Activated naive CD4-positive, alpha-beta T cell treated with anti-CD3 and anti-CD28 coated beads for 36 hours (primary cell): Measurements from ENCODE around the gene STAC2. TPM values are rescaled to one million over a fixed set of nuclear protein-coding genes. Genes with fewer than 3 reads are reported as not detected.
A peak's percentile ranks its signal among the peaks of the same experiment; 100 is the strongest.
"Not testable (repeated sequence)": the region's sequence is repeated elsewhere in the genome, so short reads cannot be mapped to it uniquely, and the experiment has no call there.

Source experiments
- CTCF ChIA-PET: fragments of 350-600 bp; sonication (Branson Sonifier 250); formaldehyde crosslinking; loops from one replicate; lab custom pipeline; 2021; ENCODE audit warnings: antibody characterized with exemption; lab: Charles Lee
- DNase-seq: peaks from one replicate; pipeline ENCODE4 v3.0.0-alpha.2; 2020
- H3K27ac Mint-ChIP-seq: one replicate; pipeline ENCODE4 v1.8.0; 2021; ENCODE audit warnings: mild to moderate bottlenecking, mixed read lengths
- H3K27me3 Mint-ChIP-seq: one replicate; pipeline ENCODE4 v1.8.0; 2021; ENCODE audit warnings: low read depth, mixed read lengths
- H3K36me3 Mint-ChIP-seq: one replicate; pipeline ENCODE4 v1.8.0; 2021; ENCODE audit warnings: low read depth, mixed read lengths
- H3K4me1 Mint-ChIP-seq: one replicate; pipeline ENCODE4 v1.8.0; 2021; ENCODE audit warnings: low read depth, mixed read lengths
- H3K4me3 Mint-ChIP-seq: one replicate; pipeline ENCODE4 v1.8.0; 2021; ENCODE audit warnings: mild to moderate bottlenecking, moderate library complexity, mixed read lengths
- H3K9me3 Mint-ChIP-seq: one replicate; pipeline ENCODE4 v1.8.0; 2021; ENCODE audit warnings: mixed read lengths
- intact Hi-C: fragments of 100-400 bp; cut with micrococcal nuclease; formaldehyde crosslinking; loops from one replicate; pipeline ENCODE4 v1.15.1; 2023
- total RNA-seq, 2 experiments: library from RNA; stranded (reverse); gene quantifications; one replicate each; pipeline ENCODE4 v1.2.3, GENCODE V29; 2021

The STAC2 gene, protein sequence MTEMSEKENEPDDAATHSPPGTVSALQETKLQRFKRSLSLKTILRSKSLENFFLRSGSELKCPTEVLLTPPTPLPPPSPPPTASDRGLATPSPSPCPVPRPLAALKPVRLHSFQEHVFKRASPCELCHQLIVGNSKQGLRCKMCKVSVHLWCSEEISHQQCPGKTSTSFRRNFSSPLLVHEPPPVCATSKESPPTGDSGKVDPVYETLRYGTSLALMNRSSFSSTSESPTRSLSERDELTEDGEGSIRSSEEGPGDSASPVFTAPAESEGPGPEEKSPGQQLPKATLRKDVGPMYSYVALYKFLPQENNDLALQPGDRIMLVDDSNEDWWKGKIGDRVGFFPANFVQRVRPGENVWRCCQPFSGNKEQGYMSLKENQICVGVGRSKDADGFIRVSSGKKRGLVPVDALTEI
- not detected for total RNA-seq

DNA sequence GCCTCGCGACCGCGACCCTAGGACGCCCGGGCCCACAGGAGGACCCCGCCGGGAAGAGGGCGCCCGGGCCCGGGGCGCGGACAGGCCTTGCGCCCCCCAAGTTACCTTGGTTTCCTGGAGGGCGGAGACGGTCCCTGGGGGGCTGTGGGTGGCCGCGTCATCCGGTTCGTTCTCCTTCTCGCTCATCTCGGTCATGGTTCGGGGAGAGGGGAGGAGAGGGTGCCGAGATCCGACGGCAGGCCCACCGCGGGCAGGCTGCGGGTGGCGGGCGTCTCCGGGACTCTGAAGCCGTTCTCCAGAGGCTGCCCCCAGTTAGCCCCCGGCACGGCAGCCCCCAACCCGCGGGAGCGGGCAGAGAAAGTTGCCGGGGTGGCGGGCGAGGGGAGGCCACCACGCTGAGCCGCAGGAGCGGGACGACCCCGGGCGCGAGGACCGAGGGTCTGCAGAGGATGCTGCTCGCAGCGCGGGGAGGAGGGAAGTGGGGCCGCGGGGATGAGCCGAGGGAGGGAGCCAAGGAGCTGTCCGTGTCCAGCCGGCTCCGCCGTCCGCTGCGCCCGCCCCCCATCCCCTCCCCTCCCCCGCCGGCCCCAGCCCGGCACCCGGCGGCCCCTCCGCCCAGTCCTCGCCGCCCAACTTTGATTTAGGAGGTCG lies at the start of gene STAC2:
Gene STAC2 (minus strand): TSS at position 638 of the 651 bp plus-strand sequence. CDS start 443 bp downstream, at position 195.
- H3K4me1 Mint-ChIP-seq: peaks cover 6% of the 10 kb centered on the region
- no peak for DNase-seq
- H3K27me3 Mint-ChIP-seq: peaks cover 37% of the 10 kb centered on the region
- peak within 1 kb of the TSS; percentile 59 for H3K4me3 Mint-ChIP-seq
- H3K27ac Mint-ChIP-seq: no peak within 1 kb of the TSS
- no peaks in the 10 kb centered on the region for H3K9me3 Mint-ChIP-seq
- intact Hi-C loops: no loop called here
- CTCF ChIA-PET: interaction anchor here (0.9 to 2.6 kb wide), 2 partner anchors 11 to 19 kb away, joined by 5 to 7 read pairs; no protein-coding TSS in a partner anchor
- no peaks in the 10 kb centered on the region for H3K36me3 Mint-ChIP-seq

DNA sequence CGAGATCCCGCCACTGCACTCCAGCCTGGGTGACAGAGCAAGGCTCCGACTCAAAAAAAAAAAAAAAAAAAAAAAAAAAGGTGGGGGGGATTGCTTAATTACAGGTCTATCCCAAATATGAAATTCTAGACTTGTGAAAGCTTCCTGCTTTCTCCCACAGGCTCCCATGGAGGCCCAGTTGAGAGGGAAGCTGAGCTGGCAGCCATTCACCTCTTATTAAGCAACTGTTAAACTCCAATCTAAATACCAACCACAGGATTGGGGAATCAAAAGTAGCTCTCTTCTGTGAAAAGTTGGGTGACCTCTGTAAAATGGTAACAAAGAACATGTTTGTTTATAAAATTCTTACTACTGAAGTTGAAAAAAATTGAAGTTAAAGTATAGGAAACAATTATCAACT lies 45.8 kb upstream of the STAC2 start:
- no peaks in the 10 kb centered on the region for H3K4me1 Mint-ChIP-seq
- no peaks in the 10 kb centered on the region for H3K9me3 Mint-ChIP-seq
- CTCF ChIA-PET: interaction anchor here (0.7 kb wide), 1 partner anchor 10 kb away, joined by 3 read pairs; no protein-coding TSS in a partner anchor
- no peaks in the 10 kb centered on the region for H3K27me3 Mint-ChIP-seq
- peaks cover 3% of the 10 kb centered on the region for H3K36me3 Mint-ChIP-seq
- H3K27ac Mint-ChIP-seq: no peak overlapping the region
- no peak for DNase-seq
- H3K4me3 Mint-ChIP-seq: no peak overlapping the region
- intact Hi-C loops: loop anchor here (5.0 kb wide), 1 partner anchor 276 kb away; no protein-coding TSS in a partner anchor

- H3K4me1 Mint-ChIP-seq: no peaks in the 10 kb centered on the region
- H3K36me3 Mint-ChIP-seq: peaks cover 3% of the 10 kb centered on the region
- H3K4me3 Mint-ChIP-seq: no peak overlapping the region
- no peaks in the 10 kb centered on the region for H3K27me3 Mint-ChIP-seq
- CTCF ChIA-PET: interaction anchor here (1.0 to 1.2 kb wide), 2 partner anchors 11 to 14 kb away, joined by 3 read pairs; no protein-coding TSS in a partner anchor
- no peak overlapping the region for H3K27ac Mint-ChIP-seq
- peak; percentile 33 for DNase-seq
- no peaks in the 10 kb centered on the region for H3K9me3 Mint-ChIP-seq
- intact Hi-C loops: loop anchor here (5.0 kb wide), 1 partner anchor 276 kb away; no protein-coding TSS in a partner anchor
Measured at GRCh38 chr17:39270923-39271322, 45.2 kb upstream of the STAC2 start.

DNA sequence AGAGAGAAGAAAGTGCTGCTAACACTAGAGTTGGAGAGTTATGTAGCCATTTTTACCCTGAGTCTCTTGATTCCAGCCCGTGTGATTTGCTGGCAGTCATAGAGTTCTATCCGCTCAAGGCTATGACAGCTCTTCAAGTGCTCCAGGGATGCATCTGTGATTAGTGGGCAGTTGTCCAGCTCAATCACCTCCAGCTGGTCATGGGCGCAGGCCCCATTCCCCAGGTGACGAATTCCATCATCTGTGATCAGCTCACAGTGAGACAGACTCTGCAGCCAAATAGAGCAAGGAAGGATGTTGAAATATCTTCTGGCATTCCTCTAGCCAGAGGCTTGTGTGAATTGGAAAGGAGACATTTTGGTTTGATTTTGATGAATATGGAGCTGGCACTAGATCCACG lies 38.4 kb upstream of the STAC2 start:
- CTCF ChIA-PET: interaction anchor here (0.6 to 1.7 kb wide), 2 partner anchors 20 kb away, joined by 4 to 6 read pairs; no protein-coding TSS in a partner anchor
- Mint-ChIP-seq H3K27ac (no peak overlapping the region), H3K4me1 (no peaks in the 10 kb centered on the region)

DNA sequence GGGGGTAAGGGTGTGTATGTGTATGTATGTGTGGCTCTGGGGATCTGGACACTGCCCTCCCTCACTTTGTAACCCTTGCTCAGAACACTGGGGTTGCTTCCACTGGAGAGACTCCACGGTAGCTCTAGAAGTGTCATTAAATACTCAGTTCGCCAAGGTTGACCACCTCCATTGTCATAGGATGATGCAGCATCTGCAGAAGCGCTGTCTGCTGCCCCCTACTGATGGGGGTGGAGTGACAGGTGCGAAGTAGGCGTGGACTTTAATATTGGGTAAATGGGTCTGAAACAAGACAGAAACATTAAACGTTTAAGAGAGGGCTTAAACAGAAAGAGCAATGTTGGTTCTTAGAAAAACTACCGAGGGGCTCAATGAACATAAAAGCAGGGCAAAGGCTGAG lies 35.5 kb upstream of the STAC2 start:
- H3K36me3 Mint-ChIP-seq: peaks cover 6% of the 10 kb centered on the region
- no peaks in the 10 kb centered on the region for H3K9me3 Mint-ChIP-seq
- H3K27ac Mint-ChIP-seq: no peak overlapping the region
- intact Hi-C loops: no loop called here
- H3K4me3 Mint-ChIP-seq: no peak overlapping the region
- no peaks in the 10 kb centered on the region for H3K27me3 Mint-ChIP-seq
- no peaks in the 10 kb centered on the region for H3K4me1 Mint-ChIP-seq
- CTCF ChIA-PET: interaction anchor here (1.3 kb wide), 1 partner anchor 17 kb away, joined by 3 read pairs; no protein-coding TSS in a partner anchor
- DNase-seq: peak; percentile 42

More for the DNA sequence above, 38.4 kb upstream of the STAC2 start:
- intact Hi-C loops: no loop called here
- Mint-ChIP-seq H3K27me3 (no peaks in the 10 kb centered on the region), H3K9me3 (no peaks in the 10 kb centered on the region), H3K4me3 (no peak overlapping the region), H3K36me3 (peaks cover 4% of the 10 kb centered on the region)
- no peak for DNase-seq

DNA sequence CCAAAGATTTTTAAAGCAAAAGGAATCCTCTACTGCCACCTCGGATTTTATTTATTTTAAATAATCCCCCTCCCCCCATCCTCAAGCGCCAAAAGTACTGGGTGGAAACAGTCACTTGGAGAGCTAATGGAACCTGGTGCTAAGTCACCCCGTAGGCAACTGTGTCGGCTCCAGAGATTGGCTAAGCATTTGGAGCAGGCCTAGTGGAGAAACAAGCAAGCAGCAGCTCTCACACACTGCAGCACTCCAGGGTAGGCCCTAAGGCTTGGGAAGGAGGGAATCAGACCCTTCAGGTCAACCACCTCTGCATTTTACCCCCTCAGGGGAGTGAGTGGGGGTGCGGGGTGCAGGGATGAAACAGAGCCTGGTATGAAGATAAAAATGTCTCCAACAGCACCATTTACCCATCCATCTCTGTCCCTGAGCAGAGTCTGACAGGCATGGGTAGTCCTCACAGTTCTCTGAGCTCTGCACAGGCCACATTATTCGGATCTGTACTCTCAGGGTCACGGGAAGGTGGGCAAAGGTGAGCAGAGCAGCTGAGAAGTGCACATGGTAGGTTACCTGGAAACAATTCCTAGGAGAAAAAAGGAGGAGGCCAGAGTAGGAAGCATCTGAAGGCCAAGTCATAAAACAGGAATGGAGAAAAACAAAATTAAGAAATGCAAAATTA lies 27.2 kb upstream of the STAC2 start:
- Mint-ChIP-seq H3K9me3 (no peaks in the 10 kb centered on the region), H3K4me3 (no peak overlapping the region), H3K27ac (no peak overlapping the region), H3K27me3 (no peaks in the 10 kb centered on the region), H3K36me3 (peaks cover 1% of the 10 kb centered on the region), H3K4me1 (no peaks in the 10 kb centered on the region)
- DNase-seq: no peak
- intact Hi-C loops: no loop called here
- CTCF ChIA-PET: interaction anchor here (1.1 to 23.8 kb wide), 3 partner anchors 8 to 47 kb away, joined by 3 to 502 read pairs (median 5); no protein-coding TSS in a partner anchor

GRCh38 chr17:39251997-39252396 lies 26.3 kb upstream of the STAC2 start:
- CTCF ChIA-PET: interaction anchor here (0.7 to 23.8 kb wide), 3 partner anchors 11 to 46 kb away, joined by 3 to 502 read pairs (median 3); no protein-coding TSS in a partner anchor
- Mint-ChIP-seq H3K27me3 (no peaks in the 10 kb centered on the region), H3K4me3 (no peak overlapping the region)

GRCh38 chr17:39250076-39250475 lies 24.3 kb upstream of the STAC2 start:
- H3K36me3 Mint-ChIP-seq, H3K9me3 Mint-ChIP-seq, intact Hi-C loops, H3K27me3 Mint-ChIP-seq, H3K4me1 Mint-ChIP-seq, H3K27ac Mint-ChIP-seq, DNase-seq, H3K4me3 Mint-ChIP-seq: not testable (repeated sequence)
- CTCF ChIA-PET: interaction anchor here (0.6 to 23.8 kb wide), 5 partner anchors 8 to 85 kb away, joined by 3 to 502 read pairs (median 3); no protein-coding TSS in a partner anchor

More at GRCh38 chr17:39251997-39252396, 26.3 kb upstream of the STAC2 start:
- no peaks in the 10 kb centered on the region for H3K4me1 Mint-ChIP-seq
- intact Hi-C loops: no loop called here
- H3K9me3 Mint-ChIP-seq: no peaks in the 10 kb centered on the region
- no peak for DNase-seq
- no peak overlapping the region for H3K27ac Mint-ChIP-seq
- H3K36me3 Mint-ChIP-seq: no peaks in the 10 kb centered on the region

GRCh38 chr17:39246274-39246673 lies 20.5 kb upstream of the STAC2 start:
- intact Hi-C loops: no loop called here
- H3K4me1 Mint-ChIP-seq: peaks cover 7% of the 10 kb centered on the region
- CTCF ChIA-PET: interaction anchor here (1.3 to 23.8 kb wide), 4 partner anchors 8 to 40 kb away, joined by 3 to 502 read pairs (median 65); no protein-coding TSS in a partner anchor
- no peaks in the 10 kb centered on the region for H3K27me3 Mint-ChIP-seq
- H3K36me3 Mint-ChIP-seq: no peaks in the 10 kb centered on the region
- no peak overlapping the region for H3K4me3 Mint-ChIP-seq
- no peaks in the 10 kb centered on the region for H3K9me3 Mint-ChIP-seq
- no peak for DNase-seq
- H3K27ac Mint-ChIP-seq: no peak overlapping the region

- Mint-ChIP-seq H3K4me1 (peaks cover 8% of the 10 kb centered on the region), H3K9me3 (no peaks in the 10 kb centered on the region), H3K27ac (no peak overlapping the region), H3K36me3 (no peaks in the 10 kb centered on the region), H3K27me3 (no peaks in the 10 kb centered on the region), H3K4me3 (no peak overlapping the region)
- peak; percentile 96 for DNase-seq
- intact Hi-C loops: loop anchor here (1.0 to 5.0 kb wide), 3 partner anchors 10 to 263 kb away; no protein-coding TSS in a partner anchor
- CTCF ChIA-PET: interaction anchor here (0.6 to 23.8 kb wide), 33 partner anchors 9 to 577 kb away, joined by 3 to 502 read pairs (median 4); partner anchors contain the start of genes PLXDC1 and RPL19
Measured at GRCh38 chr17:39244600-39245570, 19.1 kb upstream of the STAC2 start.
